CD8-positive, alpha-beta memory T cell (primary cell): ENCODE data around the gene TIMM50. TPM values are rescaled to one million over a fixed set of nuclear protein-coding genes. Genes with fewer than 3 reads are reported as not detected.
A peak's percentile ranks its signal among the peaks of the same experiment; 100 is the strongest.

Source experiments
- CTCF ChIA-PET: fragments of 350-600 bp; sonication (Branson Sonifier 250); formaldehyde crosslinking; loops from one replicate; lab custom pipeline; 2021; ENCODE audit warnings: antibody characterized with exemption; lab: Charles Lee
- POLR2A ChIA-PET: fragments of 350-600 bp; sonication (Branson Sonifier 250); formaldehyde crosslinking; loops from one replicate; lab custom pipeline; 2021; ENCODE audit warnings: antibody characterized with exemption; lab: Charles Lee
- DNase-seq, 5 donors: peaks; one replicate each; pipeline versions ENCODE4 v3.0.0 to v3.0.0-alpha.2; 2020 to 2022; ENCODE audit warnings: mixed read lengths in 1 of 5
- H3K27ac ChIP-seq: one replicate; pipeline ENCODE4 v1.7.0; 2013; ENCODE audit warnings: low read depth, mild to moderate bottlenecking, low read length, moderate library complexity
- H3K27me3 ChIP-seq: 2 replicates; pipeline ENCODE4 v1.7.0; 2013; ENCODE audit warnings: low read length, mild to moderate bottlenecking; ENCODE audit not compliant: insufficient read depth, poor library complexity, severe bottlenecking
- H3K36me3 ChIP-seq: 2 replicates; pipeline ENCODE4 v1.7.0; 2013; ENCODE audit warnings: mild to moderate bottlenecking, low read length, moderate library complexity; ENCODE audit not compliant: insufficient read depth
- H3K4me1 ChIP-seq: 2 replicates; pipeline ENCODE4 v1.7.0; 2013; ENCODE audit warnings: mild to moderate bottlenecking, low read length, moderate library complexity; ENCODE audit not compliant: insufficient read depth
- H3K4me3 ChIP-seq: 2 replicates; pipeline ENCODE4 v1.7.0; 2013; ENCODE audit warnings: mild to moderate bottlenecking, low read length
- H3K9me3 ChIP-seq: 2 replicates; pipeline ENCODE4 v1.7.0; 2013; ENCODE audit warnings: mild to moderate bottlenecking, low read length
- H3K27ac Mint-ChIP-seq, 8 donors: one replicate each; pipeline ENCODE4 v1.8.0; 2020 to 2021; ENCODE audit warnings: mixed read lengths in 8 of 8, mild to moderate bottlenecking in 6 of 8, inconsistent platforms in 3 of 8, moderate library complexity in 3 of 8
- H3K27me3 Mint-ChIP-seq, 2 donors: one replicate each; pipeline ENCODE4 v1.8.0; 2020 to 2021; ENCODE audit warnings: mixed read lengths in 2 of 2, mild to moderate bottlenecking in 1 of 2, moderate library complexity in 1 of 2
- H3K36me3 Mint-ChIP-seq, 3 donors: one replicate each; pipeline ENCODE4 v1.8.0; 2020 to 2021; ENCODE audit warnings: mixed read lengths in 3 of 3, inconsistent platforms in 1 of 3, mild to moderate bottlenecking in 1 of 3
- H3K4me1 Mint-ChIP-seq, 3 donors: one replicate each; pipeline ENCODE4 v1.8.0; 2020 to 2021; ENCODE audit warnings: mixed read lengths in 3 of 3, inconsistent platforms in 1 of 3, mild to moderate bottlenecking in 1 of 3
- H3K4me3 Mint-ChIP-seq, 7 donors: one replicate each; pipeline ENCODE4 v1.8.0; 2020 to 2021; ENCODE audit warnings: mixed read lengths in 7 of 7, mild to moderate bottlenecking in 6 of 7, moderate library complexity in 4 of 7, inconsistent platforms in 2 of 7
- H3K9me3 Mint-ChIP-seq, 5 donors: one replicate each; pipeline ENCODE4 v1.8.0; 2020 to 2022; ENCODE audit warnings: mixed read lengths in 5 of 5, mild to moderate bottlenecking in 3 of 5, moderate library complexity in 2 of 5, inconsistent platforms in 1 of 5
- polyA plus RNA-seq: library from polyadenylated mRNA; unstranded; fragments of 300-500 nt; fragmentation: Illumina TruSeq; gene quantifications from one replicate; pipeline ENCODE4 v1.2.3, GENCODE V29; 2021
- total RNA-seq, 2 experiments: library from RNA; stranded (reverse); gene quantifications; one replicate each; pipeline ENCODE4 v1.2.3, GENCODE V29; 2021

The TIMM50 gene
- total and polyA plus RNA-seq, 3 experiments from 2014 or later: 47.3 to 137 (median 131) TPM

DNA sequence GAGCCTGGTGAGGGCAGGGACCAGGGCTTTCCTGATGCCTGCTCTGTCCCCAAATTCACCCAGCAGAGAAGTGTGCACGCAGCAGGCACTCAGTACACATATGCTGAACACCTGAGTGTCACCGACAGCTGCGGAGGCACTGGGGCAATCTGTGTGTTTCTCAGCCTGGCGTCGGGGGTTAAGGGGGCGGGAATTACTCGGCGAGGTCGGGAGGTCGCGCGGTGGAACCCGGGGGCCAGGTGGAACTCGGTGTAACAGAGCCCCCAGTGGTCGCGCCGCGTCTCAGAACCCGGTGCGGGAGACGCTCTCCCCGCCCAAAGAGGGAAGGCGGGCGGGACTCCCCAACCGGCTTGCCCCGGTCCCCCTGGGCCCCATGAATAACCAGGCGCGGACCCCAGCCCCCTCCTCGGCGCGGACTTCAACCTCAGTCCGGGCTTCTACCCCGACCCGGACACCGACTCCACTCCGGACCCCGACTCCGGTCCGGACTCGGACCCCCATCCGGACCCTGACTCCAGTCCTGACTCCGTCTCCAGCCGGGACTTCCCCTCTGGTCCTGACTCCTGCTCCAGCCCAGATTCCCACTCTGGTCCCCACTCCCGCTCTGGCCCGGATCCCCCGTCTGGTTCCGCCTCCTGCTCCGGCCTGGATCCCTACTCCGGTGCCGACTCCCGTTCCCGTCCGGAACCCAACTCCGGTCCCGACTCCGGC is 34.4 kb downstream of the TIMM50 start, which contains the start of gene SELENOV:
SELENOV (plus strand) TSS at position 300 of the 711 bp plus-strand sequence; CDS start at position 374, 74 bp downstream.
- Histone ChIP-seq H3K4me1 (peaks cover 18% of the 10 kb centered on the region), H3K27me3 (peaks cover 41% of the 10 kb centered on the region), H3K9me3 (no peaks in the 10 kb centered on the region), H3K27ac (no peak within 1 kb of the TSS), H3K4me3 (peak within 1 kb of the TSS; percentile 43), H3K36me3 (no peaks in the 10 kb centered on the region)
- Mint-ChIP-seq H3K27ac (peak within 1 kb of the TSS in 3 of 8 donors; percentile 24 to 52 (median 45)), H3K36me3 (peaks cover 0 to 4% (median 0%) of the 10 kb centered on the region in 3 donors), H3K4me1 (peaks cover 8 to 25% (median 12%) of the 10 kb centered on the region in 3 donors), H3K4me3 (peak within 1 kb of the TSS in 6 of 7 donors; percentile 47 to 90 (median 78)), H3K9me3 (no peaks in the 10 kb centered on the region), H3K27me3 (peaks cover 54 to 60% of the 10 kb centered on the region in 2 donors)
- POLR2A ChIA-PET: no interaction called here
- CTCF ChIA-PET: interaction anchor here (1.1 to 3.4 kb wide), 2 partner anchors 12 to 14 kb away, joined by 3 to 9 read pairs; no protein-coding TSS in a partner anchor
- peak in 2 of 5 donors; percentile 35 to 50 for DNase-seq

DNA sequence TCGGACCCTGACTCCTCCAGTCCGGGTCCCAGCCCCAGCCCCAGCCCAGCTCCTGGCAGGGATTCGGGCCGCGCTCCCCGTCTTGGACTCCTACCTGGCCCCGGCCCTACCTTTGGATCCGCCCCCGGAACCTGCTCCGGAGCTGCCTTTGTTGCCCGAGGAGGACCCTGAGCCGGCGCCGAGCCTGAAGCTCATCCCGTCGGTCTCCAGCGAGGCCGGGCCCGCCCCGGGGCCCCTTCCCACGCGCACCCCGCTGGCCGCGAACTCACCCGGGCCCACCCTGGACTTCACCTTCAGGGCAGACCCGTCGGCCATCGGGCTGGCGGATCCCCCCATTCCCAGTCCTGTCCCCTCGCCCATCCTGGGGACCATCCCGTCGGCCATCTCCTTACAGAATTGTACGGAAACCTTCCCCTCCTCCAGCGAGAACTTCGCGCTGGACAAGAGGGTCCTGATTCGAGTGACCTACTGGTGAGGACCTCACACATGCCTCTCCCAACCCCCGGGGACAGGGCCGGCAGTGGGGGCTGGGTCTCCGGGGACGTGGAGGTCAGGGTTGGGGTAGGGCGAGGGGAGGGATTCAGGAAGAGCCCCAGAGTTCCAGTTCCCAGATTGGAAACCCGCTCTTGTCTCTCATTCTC is 35.0 kb downstream of the TIMM50 start:
- H3K27ac ChIP-seq: no peak overlapping the region
- CTCF ChIA-PET: interaction anchor here (3.4 kb wide), 1 partner anchor 13 kb away, joined by 9 read pairs; no protein-coding TSS in a partner anchor
- H3K27me3 Mint-ChIP-seq: peaks cover 54 to 56% of the 10 kb centered on the region in 2 donors
- peak overlapping the region in 6 of 7 donors; percentile 41 to 80 (median 58) for H3K4me3 Mint-ChIP-seq
- DNase-seq: peak in 1 of 5 donors; percentile 17
- peak overlapping the region; percentile 43 for H3K4me3 ChIP-seq
- H3K4me1 Mint-ChIP-seq: peaks cover 8 to 25% (median 12%) of the 10 kb centered on the region in 3 donors
- no peaks in the 10 kb centered on the region for H3K36me3 ChIP-seq
- peaks cover 0 to 4% (median 0%) of the 10 kb centered on the region in 3 donors for H3K36me3 Mint-ChIP-seq
- no peaks in the 10 kb centered on the region for H3K9me3 Mint-ChIP-seq
- H3K4me1 ChIP-seq: peaks cover 18% of the 10 kb centered on the region
- POLR2A ChIA-PET: no interaction called here
- no peaks in the 10 kb centered on the region for H3K9me3 ChIP-seq
- H3K27ac Mint-ChIP-seq: peak overlapping the region in 1 of 8 donors; percentile 24
- peaks cover 41% of the 10 kb centered on the region for H3K27me3 ChIP-seq

DNA sequence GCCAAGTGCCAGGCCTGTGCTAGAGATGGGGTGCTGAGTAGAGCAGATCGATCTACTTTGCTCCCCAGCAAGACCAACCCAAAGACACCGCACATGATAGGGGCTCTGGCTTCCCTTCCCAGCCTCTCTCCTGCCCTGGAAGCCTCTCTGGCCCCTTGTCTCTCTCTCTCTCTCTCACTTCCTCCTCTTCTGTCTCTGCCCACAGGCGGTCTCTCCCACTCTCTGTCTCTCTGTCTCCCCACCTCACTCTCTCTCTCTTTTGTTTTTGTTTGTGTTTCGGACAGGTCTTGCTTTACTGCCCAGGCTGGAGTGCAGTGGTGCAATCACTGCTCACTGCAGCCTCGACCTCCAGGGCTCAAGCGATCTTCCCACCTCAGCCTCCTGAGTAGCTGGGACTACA is 35.6 kb downstream of the TIMM50 start:
- H3K27ac Mint-ChIP-seq: peak overlapping the region in 2 of 8 donors; percentile 14 to 27
- Histone ChIP-seq H3K27ac (no peak overlapping the region), H3K36me3 (no peaks in the 10 kb centered on the region), H3K27me3 (peaks cover 41% of the 10 kb centered on the region), H3K4me3 (no peak overlapping the region), H3K9me3 (no peaks in the 10 kb centered on the region), H3K4me1 (peaks cover 18% of the 10 kb centered on the region)
- ChIA-PET CTCF (interaction anchor here (3.4 kb wide), 1 partner anchor 13 kb away, joined by 9 read pairs; no protein-coding TSS in a partner anchor), POLR2A (no interaction called here)
- no peak for DNase-seq
- peaks cover 8 to 25% (median 12%) of the 10 kb centered on the region in 3 donors for H3K4me1 Mint-ChIP-seq
- H3K27me3 Mint-ChIP-seq: peaks cover 54 to 56% of the 10 kb centered on the region in 2 donors
- no peaks in the 10 kb centered on the region for H3K9me3 Mint-ChIP-seq
- H3K4me3 Mint-ChIP-seq: peak overlapping the region in 6 of 7 donors; percentile 41 to 72 (median 50)
- H3K36me3 Mint-ChIP-seq: peaks cover 0 to 4% (median 0%) of the 10 kb centered on the region in 3 donors

DNA sequence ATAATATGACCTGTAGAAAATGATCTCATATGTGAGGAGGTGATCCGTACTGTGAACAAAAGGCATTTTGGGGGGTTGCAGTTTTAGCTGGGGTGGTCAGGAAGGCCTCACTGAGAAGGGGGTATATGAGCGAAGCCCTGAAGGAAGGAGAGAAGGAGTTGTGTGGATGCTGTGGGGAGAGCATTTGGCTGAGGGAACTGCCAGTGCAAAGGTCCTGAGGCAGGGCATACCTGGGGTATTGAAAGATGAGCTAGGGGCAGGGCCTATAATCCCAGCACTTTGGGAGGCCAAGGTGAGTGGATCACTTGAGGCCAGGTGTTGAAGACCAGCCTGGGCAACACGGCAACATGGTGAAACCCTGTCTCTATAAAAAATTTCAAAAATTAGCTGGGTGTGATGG is 36.8 kb downstream of the TIMM50 start:
- Mint-ChIP-seq H3K4me3 (no peak overlapping the region), H3K27me3 (peaks cover 51 to 52% of the 10 kb centered on the region in 2 donors), H3K36me3 (peaks cover 0 to 4% (median 0%) of the 10 kb centered on the region in 3 donors), H3K9me3 (no peaks in the 10 kb centered on the region), H3K27ac (no peak overlapping the region), H3K4me1 (peaks cover 8 to 25% (median 12%) of the 10 kb centered on the region in 3 donors)
- Histone ChIP-seq H3K4me1 (peaks cover 18% of the 10 kb centered on the region), H3K9me3 (no peaks in the 10 kb centered on the region), H3K36me3 (no peaks in the 10 kb centered on the region), H3K27me3 (peaks cover 41% of the 10 kb centered on the region), H3K27ac (no peak overlapping the region), H3K4me3 (no peak overlapping the region)
- DNase-seq: no peak
- POLR2A ChIA-PET: no interaction called here
- CTCF ChIA-PET: interaction anchor here (1.2 kb wide), 1 partner anchor 16 kb away, joined by 5 read pairs; no protein-coding TSS in a partner anchor

DNA sequence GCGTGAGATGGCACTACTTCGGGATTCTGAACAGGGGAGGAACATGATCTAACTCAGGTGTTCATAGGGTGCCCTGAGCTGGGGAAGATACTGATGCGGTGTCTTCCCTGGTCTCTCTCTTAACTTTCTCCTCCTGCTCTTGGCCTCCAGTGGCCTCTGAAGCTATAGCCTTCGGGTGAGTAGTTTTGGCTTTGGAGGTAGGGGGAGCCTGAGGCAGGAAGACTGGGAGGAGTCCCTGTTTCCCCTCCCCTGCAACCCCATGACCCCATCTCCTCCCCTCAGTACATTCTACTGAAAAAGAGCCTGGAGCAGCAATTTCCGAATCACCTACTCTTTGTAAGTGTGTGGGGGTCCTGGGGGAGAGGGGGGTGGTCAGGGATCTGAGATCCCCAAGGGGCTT is 37.8 kb downstream of the TIMM50 start:
- peaks cover 35% of the 10 kb centered on the region for H3K27me3 ChIP-seq
- H3K36me3 ChIP-seq: no peaks in the 10 kb centered on the region
- no peak for DNase-seq
- H3K4me1 ChIP-seq: peaks cover 18% of the 10 kb centered on the region
- Mint-ChIP-seq H3K36me3 (peaks cover 0 to 4% (median 0%) of the 10 kb centered on the region in 3 donors), H3K27me3 (peaks cover 45% of the 10 kb centered on the region in 2 donors), H3K27ac (peak overlapping the region in 2 of 8 donors; percentile 33 to 58), H3K9me3 (no peaks in the 10 kb centered on the region), H3K4me1 (peaks cover 8 to 25% (median 12%) of the 10 kb centered on the region in 3 donors), H3K4me3 (no peak overlapping the region)
- ChIA-PET CTCF (interaction anchor here (1.2 kb wide), 1 partner anchor 15 kb away, joined by 5 read pairs; no protein-coding TSS in a partner anchor), POLR2A (no interaction called here)
- no peak overlapping the region for H3K4me3 ChIP-seq
- H3K27ac ChIP-seq: no peak overlapping the region
- H3K9me3 ChIP-seq: no peaks in the 10 kb centered on the region

DNA sequence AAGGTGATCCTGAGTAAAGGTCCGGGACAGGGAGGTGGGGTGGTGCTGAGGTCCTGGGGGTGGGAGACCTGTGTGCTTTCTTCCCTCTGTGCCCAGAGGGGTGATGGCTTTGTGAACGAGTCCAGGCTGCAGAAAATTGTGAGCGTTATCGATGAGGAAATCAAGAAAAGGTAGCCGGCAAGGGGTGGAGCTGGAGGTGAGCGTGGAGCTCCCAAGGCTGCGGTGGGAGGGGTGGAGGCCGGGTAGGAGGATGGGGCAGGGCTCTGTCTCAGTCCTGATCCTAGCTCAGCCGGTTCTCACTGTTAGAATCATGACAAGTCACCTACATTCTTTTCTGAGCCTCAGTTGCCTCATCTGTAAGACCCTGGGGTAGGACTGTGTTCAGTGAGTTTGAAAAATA is 38.3 kb downstream of the TIMM50 start:
- no peaks in the 10 kb centered on the region for H3K36me3 ChIP-seq
- H3K4me1 ChIP-seq: peaks cover 18% of the 10 kb centered on the region
- no peak overlapping the region for H3K27ac ChIP-seq
- Mint-ChIP-seq H3K4me3 (no peak overlapping the region), H3K27me3 (peaks cover 40% of the 10 kb centered on the region in 2 donors), H3K9me3 (no peaks in the 10 kb centered on the region), H3K27ac (peak overlapping the region in 1 of 8 donors; percentile 33), H3K36me3 (peaks cover 0 to 4% (median 0%) of the 10 kb centered on the region in 3 donors), H3K4me1 (peaks cover 8 to 24% (median 12%) of the 10 kb centered on the region in 3 donors)
- H3K4me3 ChIP-seq: no peak overlapping the region
- H3K27me3 ChIP-seq: peaks cover 31% of the 10 kb centered on the region
- no peaks in the 10 kb centered on the region for H3K9me3 ChIP-seq
- ChIA-PET CTCF (interaction anchor here (1.1 kb wide), 1 partner anchor 12 kb away, joined by 4 read pairs; no protein-coding TSS in a partner anchor), POLR2A (no interaction called here)
- no peak for DNase-seq

DNA sequence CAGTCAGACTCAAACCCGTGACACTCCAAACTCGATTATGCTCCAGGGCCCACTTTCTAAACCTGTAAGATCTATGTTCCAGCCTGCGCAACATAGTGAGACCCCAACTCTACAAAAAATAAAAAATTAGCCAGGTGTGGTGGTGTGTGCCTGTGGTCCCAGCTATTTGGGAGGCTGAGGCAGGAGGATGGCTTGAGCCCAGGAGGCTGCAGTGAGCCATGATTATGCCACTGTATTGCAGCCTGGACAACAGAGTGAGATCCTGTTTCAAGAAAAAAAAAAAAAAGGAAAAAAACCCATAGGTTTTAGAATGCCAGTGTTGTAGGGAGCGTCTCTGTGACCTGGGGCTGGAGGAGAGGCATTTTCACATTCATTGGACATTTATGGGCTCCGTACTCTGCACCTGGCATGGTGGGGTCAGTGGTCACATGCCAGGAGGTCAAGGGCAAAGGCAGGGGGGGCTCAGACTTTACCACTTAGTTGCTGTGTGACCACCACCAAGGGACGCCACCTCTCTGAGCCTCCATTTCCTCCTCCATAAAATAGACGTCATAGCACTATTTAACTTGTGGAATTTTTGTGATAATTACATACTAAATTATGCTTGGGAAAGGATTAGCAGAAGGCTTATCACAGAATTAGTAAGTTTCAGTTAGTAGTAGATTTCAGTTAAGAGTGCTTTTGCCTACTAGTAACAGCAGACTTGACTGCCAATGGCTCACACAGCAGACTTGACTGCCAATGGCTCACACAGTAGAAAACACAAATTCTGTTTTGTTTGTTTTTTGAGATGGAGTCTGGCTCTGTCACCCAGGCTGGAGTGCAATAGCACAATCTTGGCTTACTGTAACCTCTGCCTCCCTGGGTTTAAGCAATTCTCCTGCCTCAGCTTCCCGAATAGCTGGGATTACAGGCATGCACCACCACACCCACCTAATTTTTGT is 40.2 kb downstream of the TIMM50 start:
- H3K27me3 Mint-ChIP-seq: peaks cover 24 to 25% of the 10 kb centered on the region in 2 donors
- CTCF ChIA-PET: interaction anchor here (0.9 kb wide), 1 partner anchor 21 kb away, joined by 3 read pairs; no protein-coding TSS in a partner anchor

More for the DNA sequence above, 40.2 kb downstream of the TIMM50 start:
- Mint-ChIP-seq H3K27ac (peak overlapping the region in 1 of 8 donors; percentile 47), H3K4me3 (no peak overlapping the region), H3K4me1 (peaks cover 5 to 7% (median 7%) of the 10 kb centered on the region in 3 donors), H3K36me3 (peaks cover 0 to 4% (median 0%) of the 10 kb centered on the region in 3 donors), H3K9me3 (no peaks in the 10 kb centered on the region)
- peaks cover 13% of the 10 kb centered on the region for H3K27me3 ChIP-seq
- peaks cover 5% of the 10 kb centered on the region for H3K4me1 ChIP-seq
- no peak for DNase-seq
- POLR2A ChIA-PET: no interaction called here
- no peaks in the 10 kb centered on the region for H3K36me3 ChIP-seq
- H3K9me3 ChIP-seq: no peaks in the 10 kb centered on the region
- peak overlapping the region; percentile 38 for H3K27ac ChIP-seq
- no peak overlapping the region for H3K4me3 ChIP-seq
